22Rv1 (cell line): ENCODE measurements around the gene SPATA12.

Source experiments
- CTCF ChIP-seq: fragments of 450-650 bp; IDR thresholded peaks from 2 replicates; pipeline ENCODE4 v1.5.1; 2017; ENCODE audit warnings: mild to moderate bottlenecking
- ZFX ChIP-seq: fragments of 450-650 bp; IDR thresholded peaks from 2 replicates; pipeline ENCODE4 v1.6.1; 2017; ENCODE audit warnings: antibody characterized with exemption, borderline replicate concordance

DNA sequence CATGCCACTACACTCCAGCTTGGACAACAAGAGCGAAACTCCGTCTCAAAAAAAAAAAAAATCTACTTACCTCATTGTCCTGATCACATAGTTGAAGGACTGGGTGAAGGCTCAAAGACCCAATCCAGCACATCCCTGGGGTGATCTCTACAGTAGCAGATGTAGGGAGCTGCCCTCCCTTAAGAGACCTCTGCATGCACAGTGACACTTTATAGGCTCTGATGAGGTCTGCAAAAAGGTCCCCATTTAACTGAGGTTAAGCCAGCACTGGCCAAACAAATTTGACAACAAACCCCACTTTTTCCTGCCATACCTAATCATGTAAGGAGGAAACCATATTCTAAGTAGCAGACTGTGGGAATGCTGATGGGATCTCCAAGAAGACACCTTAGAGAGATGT is 31.1 kb upstream of the SPATA12 start:
- no peak for TF ChIP-seq CTCF
- no peak for TF ChIP-seq ZFX
